Measurements from ENCODE around the gene FECH. TPM values are rescaled to one million over a fixed set of nuclear protein-coding genes. Genes with fewer than 3 reads are reported as not detected.

FECH gene
- 33.0 to 39.3 TPM (median 37.9 TPM) in 5 replicates for total RNA-seq (2022; extraction: Qiagen RNA extraction)

DNA sequence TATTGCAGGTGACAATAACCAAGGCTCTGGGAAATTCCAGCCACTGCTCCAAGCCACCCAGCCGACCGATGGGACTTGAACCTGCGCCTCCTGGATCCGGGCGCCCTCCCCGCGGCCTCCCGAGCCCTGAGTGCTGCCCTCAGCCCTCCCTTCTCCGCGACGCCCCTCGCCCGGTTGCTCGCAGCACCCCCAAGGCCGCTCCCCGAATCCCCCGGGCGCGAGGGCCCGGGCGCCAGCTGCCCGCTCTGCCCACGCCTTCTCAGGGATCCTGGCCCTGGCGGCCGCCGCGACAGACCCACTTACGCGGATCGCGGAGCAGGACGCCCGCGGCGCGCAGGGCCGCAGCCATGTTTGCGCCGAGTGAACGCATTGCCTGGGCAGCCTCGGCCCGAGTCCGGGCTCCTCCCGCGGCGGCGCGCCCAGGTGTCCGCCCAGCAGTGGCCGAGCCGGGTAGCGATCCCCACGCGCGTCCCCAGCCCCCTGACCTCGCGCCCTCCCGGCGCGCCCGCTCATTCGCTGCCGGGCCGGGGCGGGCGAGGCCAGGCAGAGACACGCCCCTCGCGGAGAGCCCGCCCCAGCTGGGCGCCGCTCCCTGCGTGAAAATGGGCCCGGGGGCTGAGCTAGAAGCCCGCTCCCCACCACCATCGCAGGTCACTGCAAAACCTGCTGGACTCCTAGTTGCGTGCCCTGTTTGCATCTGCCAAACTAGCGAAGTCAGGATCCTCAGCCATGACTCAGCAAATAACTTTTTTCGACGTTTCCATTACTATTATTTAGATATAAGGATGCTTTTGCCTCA lies at the start of gene FECH:
TSS of gene FECH (minus strand) at position 452 of the 799 bp plus-strand sequence. CDS start at position 370, 82 bp downstream.

Other genes with a start within 250 kb of the FECH start
- gene ST8SIA3, start 234.1 kb downstream of the FECH start, total RNA-seq (2022; extraction: Qiagen RNA extraction) = not detected in 5 replicates
- 0.27 to 0.54 TPM (median 0.29 TPM) in 5 replicates for gene ONECUT2, start 151.3 kb downstream of the FECH start, total RNA-seq (2022; extraction: Qiagen RNA extraction)
- 69.7 to 134 TPM (median 72.3 TPM) in 5 replicates for gene NARS1, start 35.1 kb upstream of the FECH start, total RNA-seq (2022; extraction: Qiagen RNA extraction)
- gene ATP8B1, start 216.6 kb upstream of the FECH start, total RNA-seq (2022; extraction: Qiagen RNA extraction) = 5.5 to 7.6 TPM (median 6.3 TPM) in 5 replicates